DOHH2 (cell line): Measurements from ENCODE around the gene DPP6.

Source experiments
- H3F3A ChIP-seq: fragments of 200-600 bp; sonication (generic), shearing (Covaris generic); 2 replicates; pipeline ENCODE4 v1.6.0; 2016; ENCODE audit warnings: antibody characterized with exemption, mild to moderate bottlenecking; ENCODE audit not compliant: control insufficient read depth, insufficient read depth
- H3K27ac ChIP-seq: fragments of 200-600 bp; sonication (generic); 2 replicates; pipeline ENCODE4 v1.5.1; 2014; ENCODE audit warnings: low read depth, mild to moderate bottlenecking, low read length, moderate library complexity
- H3K27me3 ChIP-seq: fragments of 200-600 bp; sonication (generic); 2 replicates; pipeline ENCODE4 v1.6.1; 2014; ENCODE audit warnings: mild to moderate bottlenecking, low read length, mixed read lengths; ENCODE audit not compliant: control insufficient read depth
- H3K36me3 ChIP-seq: fragments of 200-600 bp; sonication (generic); 2 replicates; pipeline ENCODE4 v1.6.1; 2014; ENCODE audit warnings: mild to moderate bottlenecking, low read length, moderate library complexity, mixed read lengths; ENCODE audit not compliant: control insufficient read depth
- H3K4me1 ChIP-seq: fragments of 200-600 bp; sonication (generic); 2 replicates; pipeline ENCODE4 v1.6.1; 2014; ENCODE audit warnings: mild to moderate bottlenecking, low read length, mixed read lengths; ENCODE audit not compliant: control insufficient read depth
- H3K4me2 ChIP-seq: fragments of 200-600 bp; sonication (generic); 2 replicates; pipeline ENCODE4 v1.6.0; 2014; ENCODE audit warnings: mild to moderate bottlenecking, low read length, moderate library complexity
- H3K4me3 ChIP-seq: fragments of 200-600 bp; sonication (generic); 2 replicates; pipeline ENCODE4 v1.5.1; 2014; ENCODE audit warnings: mild to moderate bottlenecking, low read length, mixed read lengths
- H3K79me2 ChIP-seq: fragments of 200-600 bp; sonication (generic); 2 replicates; pipeline ENCODE4 v1.6.1; 2014; ENCODE audit warnings: mild to moderate bottlenecking, low read length, mixed read lengths; ENCODE audit not compliant: control insufficient read depth
- H3K9me2 ChIP-seq: fragments of 200-600 bp; sonication (generic); replicated peaks from 2 replicates; pipeline ENCODE4 v1.6.1; 2014; ENCODE audit warnings: mild to moderate bottlenecking, low read length, mixed read lengths; ENCODE audit not compliant: control insufficient read depth
- H3K9me3 ChIP-seq: fragments of 200-600 bp; sonication (generic); 2 replicates; pipeline ENCODE4 v1.6.1; 2014; ENCODE audit warnings: antibody characterized with exemption, low read length, mixed read lengths; ENCODE audit not compliant: control insufficient read depth, insufficient read depth
- H4K20me1 ChIP-seq: fragments of 200-600 bp; sonication (generic); 2 replicates; pipeline ENCODE4 v1.6.0; 2014; ENCODE audit warnings: low read depth, mild to moderate bottlenecking, antibody characterized with exemption, low read length, moderate library complexity; ENCODE audit not compliant: control insufficient read depth, insufficient read depth
- CTCF ChIP-seq: fragments of 200-600 bp; sonication (generic); IDR thresholded peaks from one replicate; pipeline ENCODE4 v1.5.1; 2014; ENCODE audit warnings: antibody characterized with exemption, mild to moderate bottlenecking, low read depth, low read length; ENCODE audit not compliant: poor library complexity, severe bottlenecking
- EZH2phosphoT487 ChIP-seq: fragments of 200-600 bp; sonication (generic); IDR thresholded peaks from 2 replicates; pipeline ENCODE4 v1.6.1; 2017; ENCODE audit warnings: borderline replicate concordance, mild to moderate bottlenecking, antibody characterized with exemption, low read length, moderate library complexity, mixed read lengths

The DPP6 gene

GRCh38 chr7:154204046-154204445 is 151.8 kb downstream of the DPP6 start:
- Histone ChIP-seq H3K9me2 (no peaks in the 10 kb centered on the region), H3K27ac (no peak overlapping the region), H3K79me2 (no peaks in the 10 kb centered on the region), H3F3A (no peaks in the 10 kb centered on the region), H3K9me3 (peaks cover 6% of the 10 kb centered on the region; the same call in 1 of the 2 replicates), H3K4me3 (no peak overlapping the region), H3K27me3 (no peaks in the 10 kb centered on the region), H4K20me1 (no peaks in the 10 kb centered on the region), H3K4me1 (no peaks in the 10 kb centered on the region), H3K36me3 (no peaks in the 10 kb centered on the region), H3K4me2 (no peak overlapping the region)
- TF ChIP-seq EZH2phosphoT487 (no peak), CTCF (no peak)

GRCh38 chr7:154212861-154213260 is 160.7 kb downstream of the DPP6 start:
- Histone ChIP-seq H3K27ac (no peak overlapping the region), H3K79me2 (no peaks in the 10 kb centered on the region), H3K4me1 (no peaks in the 10 kb centered on the region), H3K9me2 (no peaks in the 10 kb centered on the region; the same call in 1 of the 2 replicates), H3F3A (no peaks in the 10 kb centered on the region), H3K4me3 (no peak overlapping the region), H3K4me2 (no peak overlapping the region), H3K27me3 (no peaks in the 10 kb centered on the region), H3K36me3 (no peaks in the 10 kb centered on the region), H4K20me1 (no peaks in the 10 kb centered on the region), H3K9me3 (no peaks in the 10 kb centered on the region)
- TF ChIP-seq EZH2phosphoT487 (no peak), CTCF (no peak)

- H3K4me2 ChIP-seq, result no peak overlapping the region
- H3K36me3 ChIP-seq, result no peaks in the 10 kb centered on the region
- H3K27ac ChIP-seq, result no peak overlapping the region
- no peaks in the 10 kb centered on the region for H3K79me2 ChIP-seq
- no peaks in the 10 kb centered on the region for H3K9me3 ChIP-seq
- no peaks in the 10 kb centered on the region for H3K27me3 ChIP-seq
- no peaks in the 10 kb centered on the region for H4K20me1 ChIP-seq
- no peaks in the 10 kb centered on the region for H3F3A ChIP-seq
- no peak overlapping the region for H3K4me3 ChIP-seq
- no peak for TF ChIP-seq EZH2phosphoT487
- no peak for TF ChIP-seq CTCF
- peaks cover 4% of the 10 kb centered on the region; the same call in 1 of the 2 replicates for H3K9me2 ChIP-seq
- no peaks in the 10 kb centered on the region for H3K4me1 ChIP-seq
Observed at GRCh38 chr7:154217688-154218340, 165.6 kb downstream of the DPP6 start.
